A549 (cell line): ENCODE results near the gene PI4KA.

Experiments used
- CHD2 ChIP-seq: fragments of 150-350 bp; IDR thresholded peaks from 2 replicates; pipeline ENCODE4 v1.6.1; 2014; ENCODE audit warnings: low read length; ENCODE audit not compliant: partially characterized antibody
- EP300 ChIP-seq, 2 experiments: fragments of >200 bp; sonication (Bioruptor Twin); formaldehyde crosslinking; IDR thresholded peaks; 2 replicates in 1 of 2; 3 replicates in 1 of 2; pipeline ENCODE4 v1.6.1; 2016 to 2017
- ESRRA ChIP-seq: fragments of 150-350 bp; IDR thresholded peaks from 2 replicates; pipeline ENCODE4 v1.6.1; 2014; ENCODE audit warnings: mild to moderate bottlenecking, low read length, borderline replicate concordance
- GATA3 ChIP-seq: IDR thresholded peaks from 2 replicates; pipeline ENCODE4 v1.6.1; 2012; ENCODE audit warnings: borderline replicate concordance
- HDAC2 ChIP-seq: fragments of 200-600 bp; sonication (generic); IDR thresholded peaks from 2 replicates; pipeline ENCODE4 v1.6.1; 2016
- KDM1A ChIP-seq: fragments of 200-600 bp; sonication (generic); IDR thresholded peaks from 2 replicates; pipeline ENCODE4 v1.6.1; 2016; ENCODE audit warnings: low read depth, mild to moderate bottlenecking
- MAFK ChIP-seq: fragments of 450-650 bp; IDR thresholded peaks from 2 replicates; pipeline ENCODE4 v1.6.1; 2014; ENCODE audit not compliant: partially characterized antibody
- MYC ChIP-seq: IDR thresholded peaks from 2 replicates; pipeline ENCODE4 v1.6.1; 2012; ENCODE audit warnings: mild to moderate bottlenecking, inconsistent platforms, low read length, improper control_type of control experiment, borderline replicate concordance
- POLR2A ChIP-seq: IDR thresholded peaks from 2 replicates; pipeline ENCODE4 v1.6.1; 2012; ENCODE audit warnings: mild to moderate bottlenecking, low read length
- RAD21 ChIP-seq, 2 experiments: fragments of >200 bp in 1 of 2; sonication (Bioruptor Twin) in 1 of 2; formaldehyde crosslinking in 1 of 2; IDR thresholded peaks in 1 of 2; conservative IDR thresholded peaks in 1 of 2; 2 replicates in 1 of 2; 3 replicates in 1 of 2; pipeline ENCODE4 v1.6.1; 2012 to 2018; ENCODE audit warnings: inconsistent platforms in 1 of 2
- RNF2 ChIP-seq: fragments of 200-600 bp; sonication (generic); IDR thresholded peaks from 2 replicates; pipeline ENCODE4 v1.6.1; 2016; ENCODE audit warnings: low read depth, mild to moderate bottlenecking, antibody characterized with exemption, moderate library complexity, borderline replicate concordance
- TF ChIP-seq, protein P1 (sequence below): fragments of >200 bp; sonication (Bioruptor Twin); formaldehyde crosslinking; IDR thresholded peaks from 3 replicates; pipeline ENCODE4 v1.5.1; 2016
- TF ChIP-seq, protein P2 (sequence below): fragments of 150-350 bp; IDR thresholded peaks from 2 replicates; pipeline ENCODE4 v1.6.1; 2014; ENCODE audit warnings: low read depth, mild to moderate bottlenecking, low read length
- TF ChIP-seq, protein P3 (sequence below): IDR thresholded peaks from 2 replicates; pipeline ENCODE4 v1.6.1; 2012

DNA sequence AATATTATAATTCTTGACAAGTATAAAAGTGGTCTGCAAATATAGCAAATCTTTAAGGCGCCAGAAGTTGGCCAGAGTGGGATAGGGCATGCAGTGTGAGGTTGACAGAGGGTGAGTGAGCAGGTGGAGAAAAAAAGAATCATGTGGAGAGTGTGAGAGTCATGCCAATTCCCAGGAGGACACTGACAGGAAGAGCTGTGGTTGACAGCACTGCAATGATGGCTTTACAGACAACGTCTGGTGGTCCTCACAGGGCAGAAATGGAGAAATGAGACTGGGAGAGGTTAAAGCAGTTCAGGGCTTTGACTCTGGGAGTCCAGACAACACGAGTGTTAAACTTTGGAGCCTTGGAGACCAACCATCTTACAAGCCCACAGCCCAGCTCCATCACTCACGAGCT lies 49.8 kb downstream of the PI4KA start:
- TF ChIP-seq RNF2, result no peak
- TF ChIP-seq ESRRA, result no peak
- no peak for TF ChIP-seq GATA3
- TF ChIP-seq CHD2, result no peak
- TF ChIP-seq, protein P1, sequence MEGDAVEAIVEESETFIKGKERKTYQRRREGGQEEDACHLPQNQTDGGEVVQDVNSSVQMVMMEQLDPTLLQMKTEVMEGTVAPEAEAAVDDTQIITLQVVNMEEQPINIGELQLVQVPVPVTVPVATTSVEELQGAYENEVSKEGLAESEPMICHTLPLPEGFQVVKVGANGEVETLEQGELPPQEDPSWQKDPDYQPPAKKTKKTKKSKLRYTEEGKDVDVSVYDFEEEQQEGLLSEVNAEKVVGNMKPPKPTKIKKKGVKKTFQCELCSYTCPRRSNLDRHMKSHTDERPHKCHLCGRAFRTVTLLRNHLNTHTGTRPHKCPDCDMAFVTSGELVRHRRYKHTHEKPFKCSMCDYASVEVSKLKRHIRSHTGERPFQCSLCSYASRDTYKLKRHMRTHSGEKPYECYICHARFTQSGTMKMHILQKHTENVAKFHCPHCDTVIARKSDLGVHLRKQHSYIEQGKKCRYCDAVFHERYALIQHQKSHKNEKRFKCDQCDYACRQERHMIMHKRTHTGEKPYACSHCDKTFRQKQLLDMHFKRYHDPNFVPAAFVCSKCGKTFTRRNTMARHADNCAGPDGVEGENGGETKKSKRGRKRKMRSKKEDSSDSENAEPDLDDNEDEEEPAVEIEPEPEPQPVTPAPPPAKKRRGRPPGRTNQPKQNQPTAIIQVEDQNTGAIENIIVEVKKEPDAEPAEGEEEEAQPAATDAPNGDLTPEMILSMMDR, result no peak
- no peak for TF ChIP-seq MYC
- TF ChIP-seq, protein P2, sequence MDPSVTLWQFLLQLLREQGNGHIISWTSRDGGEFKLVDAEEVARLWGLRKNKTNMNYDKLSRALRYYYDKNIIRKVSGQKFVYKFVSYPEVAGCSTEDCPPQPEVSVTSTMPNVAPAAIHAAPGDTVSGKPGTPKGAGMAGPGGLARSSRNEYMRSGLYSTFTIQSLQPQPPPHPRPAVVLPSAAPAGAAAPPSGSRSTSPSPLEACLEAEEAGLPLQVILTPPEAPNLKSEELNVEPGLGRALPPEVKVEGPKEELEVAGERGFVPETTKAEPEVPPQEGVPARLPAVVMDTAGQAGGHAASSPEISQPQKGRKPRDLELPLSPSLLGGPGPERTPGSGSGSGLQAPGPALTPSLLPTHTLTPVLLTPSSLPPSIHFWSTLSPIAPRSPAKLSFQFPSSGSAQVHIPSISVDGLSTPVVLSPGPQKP, result no peak
- no peak for TF ChIP-seq MAFK
- TF ChIP-seq KDM1A, result no peak
- TF ChIP-seq POLR2A, result no peak
- TF ChIP-seq, protein P3, sequence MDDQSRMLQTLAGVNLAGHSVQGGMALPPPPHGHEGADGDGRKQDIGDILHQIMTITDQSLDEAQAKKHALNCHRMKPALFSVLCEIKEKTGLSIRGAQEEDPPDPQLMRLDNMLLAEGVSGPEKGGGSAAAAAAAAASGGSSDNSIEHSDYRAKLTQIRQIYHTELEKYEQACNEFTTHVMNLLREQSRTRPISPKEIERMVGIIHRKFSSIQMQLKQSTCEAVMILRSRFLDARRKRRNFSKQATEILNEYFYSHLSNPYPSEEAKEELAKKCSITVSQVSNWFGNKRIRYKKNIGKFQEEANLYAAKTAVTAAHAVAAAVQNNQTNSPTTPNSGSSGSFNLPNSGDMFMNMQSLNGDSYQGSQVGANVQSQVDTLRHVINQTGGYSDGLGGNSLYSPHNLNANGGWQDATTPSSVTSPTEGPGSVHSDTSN, result no peak
- TF ChIP-seq EP300 (IDR thresholded peaks at IDR 0.05), result no peak
- TF ChIP-seq HDAC2, result no peak
- no peak for TF ChIP-seq RAD21 (conservative IDR thresholded peaks at IDR 0.05 in 1 of 2, IDR thresholded peaks at IDR 0.05 in 1 of 2)
